ENCODE results near the gene HOMER3. TPM values are rescaled to one million over a fixed set of nuclear protein-coding genes. Genes with fewer than 3 reads are reported as not detected.
A peak's percentile ranks its signal among the peaks of the same experiment; 100 is the strongest.

HOMER3 gene
- total and polyA plus RNA-seq, 10 of the 15 experiments (the other 5 are each of a cell fraction or from before 2014, with no cell fraction given), result 0.18 to 10.6 (median 0.50) TPM; not detected in 2

- Histone ChIP-seq H3K27me3 (replicated peaks in 1 of 2; ENCODE audit: control insufficient read depth in 2 of 2, insufficient read depth in 2 of 2, low read length in 1 of 2) (peaks cover 0 to 4% of the 10 kb centered on the region in 2 experiments; a peak in 2 of 4 replicates), H3K4me1 (ENCODE audit: control insufficient read depth, insufficient read depth, low read length) (no peaks in the 10 kb centered on the region), H4K20me1 (ENCODE audit: control insufficient read depth, insufficient read depth) (no peaks in the 10 kb centered on the region), H3K4me3 (no peak overlapping the region), H2AFZ (ENCODE audit: control insufficient read depth, low read depth, low read length) (no peak overlapping the region), H3K79me2 (ENCODE audit: control insufficient read depth, insufficient read depth, low read length) (no peaks in the 10 kb centered on the region), H3K36me3 (ENCODE audit: control insufficient read depth in 2 of 2, insufficient read depth in 2 of 2, low read length in 1 of 2) (peaks cover under 1 to 4% of the 10 kb centered on the region in 2 experiments; a peak in 3 of 4 replicates), H3K4me2 (ENCODE audit: control insufficient read depth, insufficient read depth) (no peak overlapping the region), H3K9me3 (replicated peaks; ENCODE audit: control insufficient read depth, insufficient read depth, low read length) (no peaks in the 10 kb centered on the region), H3K27ac (ENCODE audit: control insufficient read depth, insufficient read depth) (no peak overlapping the region), H3K9ac (ENCODE audit: control insufficient read depth, insufficient read depth, low read length) (no peak overlapping the region)
- ChIA-PET RAD21 (ENCODE audit: unreplicated experiment) (interaction anchor here (2.0 kb wide), 1 partner anchor 68 kb away, joined by 10 read pairs; the partner anchor contains the start of genes COPE and DDX49), CTCF (interaction anchor here (0.5 to 2.1 kb wide), 15 partner anchors 8 to 667 kb away, joined by 3 to 10 read pairs (median 3); partner anchors contain the start of genes COPE, DDX49 and REX1BD), POLR2A (interaction anchor here (1.3 kb wide), 1 partner anchor 68 kb away, joined by 3 read pairs; the partner anchor contains the start of genes COPE and DDX49), SMC1A (ENCODE audit: uncharacterized antibody, unreplicated experiment) (interaction anchor here (0.9 to 2.0 kb wide), 9 partner anchors 19 to 467 kb away, joined by 3 to 7 read pairs (median 4); partner anchors contain the start of genes COPE and DDX49)
- in situ Hi-C loops (cut with MboI), result no loop called here
- DNase-seq (ENCODE audit: low read depth, low spot score) (no peak), FAIRE-seq (no peak), ATAC-seq (no peak)
- TF ChIP-seq NR2C2 (IDR thresholded peaks at IDR 0.05; ENCODE audit: borderline replicate concordance, control insufficient read depth, insufficient read length, low read depth) (no peak), MEF2B (IDR thresholded peaks at IDR 0.05; ENCODE audit: partially characterized antibody, poor library complexity, severe bottlenecking) (no peak), SUZ12 (IDR thresholded peaks at IDR 0.05; ENCODE audit: unreplicated experiment) (no peak), PAX5 (IDR thresholded peaks at IDR 0.05; ENCODE audit: borderline replicate concordance, low read depth, low read length) (no peak)
- BruUV-seq (replicated peaks), result no TSS peak
- intact Hi-C loops (cut with micrococcal nuclease; ENCODE audit: unreplicated experiment), result no loop called here
- 27% methylated on average over 4 of the region's 4 CpGs for WGBS (ENCODE audit: insufficient coverage, insufficient replicate concordance, low lambda C conversion rate, missing lambda C conversion rate)
Observed at GRCh38 chr19:18987456-18987855, 46.4 kb upstream of the HOMER3 start.

GRCh38 chr19:18985257-18985656 is 44.2 kb upstream of the HOMER3 start:
- ATAC-seq (no peak), FAIRE-seq (no peak), DNase-seq (ENCODE audit: low read depth, low spot score) (no peak)
- no peaks in the 10 kb centered on the region for H3K79me2 ChIP-seq (ENCODE audit: control insufficient read depth, insufficient read depth, low read length)
- ChIA-PET SMC1A (ENCODE audit: uncharacterized antibody, unreplicated experiment) (interaction anchor here (2.0 kb wide), 1 partner anchor 26 kb away, joined by 4 read pairs; no protein-coding TSS in a partner anchor), POLR2A (no interaction called here), RAD21 (ENCODE audit: unreplicated experiment) (no interaction called here), CTCF (interaction anchor here (1.2 kb wide), 1 partner anchor 136 kb away, joined by 3 read pairs; no protein-coding TSS in a partner anchor)
- H4K20me1 ChIP-seq (ENCODE audit: control insufficient read depth, insufficient read depth), result no peaks in the 10 kb centered on the region
- no peak overlapping the region for H3K9ac ChIP-seq (ENCODE audit: control insufficient read depth, insufficient read depth, low read length)
- no peaks in the 10 kb centered on the region for H3K4me1 ChIP-seq (ENCODE audit: control insufficient read depth, insufficient read depth, low read length)
- BruUV-seq (replicated peaks), result no TSS peak
- H3K4me3 ChIP-seq, result no peak overlapping the region
- in situ Hi-C loops (cut with MboI) (no loop called here), intact Hi-C loops (cut with micrococcal nuclease; ENCODE audit: unreplicated experiment) (no loop called here)
- no peak overlapping the region for H2AFZ ChIP-seq (ENCODE audit: control insufficient read depth, low read depth, low read length)
- no peaks in the 10 kb centered on the region for H3K9me3 ChIP-seq (replicated peaks; ENCODE audit: control insufficient read depth, insufficient read depth, low read length)
- H3K36me3 ChIP-seq (ENCODE audit: control insufficient read depth in 2 of 2, insufficient read depth in 2 of 2, low read length in 1 of 2), result no peaks in the 10 kb centered on the region; a peak in 1 of 4 replicates
- TF ChIP-seq ZNF24 (IDR thresholded peaks at IDR 0.05), result peak; percentile 87
- TF ChIP-seq ATF7 (IDR thresholded peaks at IDR 0.05; ENCODE audit: low read depth), result no peak
- H3K27ac ChIP-seq (ENCODE audit: control insufficient read depth, insufficient read depth), result no peak overlapping the region
- 0 out of 2 replicates have a peak overlapping the region, but pooled peaks have one; percentile 32 for H3K4me2 ChIP-seq (ENCODE audit: control insufficient read depth, insufficient read depth)
- WGBS (ENCODE audit: insufficient coverage, insufficient replicate concordance, low lambda C conversion rate, missing lambda C conversion rate), result 11% methylated on average over 7 of the region's 7 CpGs
- H3K27me3 ChIP-seq (replicated peaks in 1 of 2; ENCODE audit: control insufficient read depth in 2 of 2, insufficient read depth in 2 of 2, low read length in 1 of 2), result peaks cover 0 to 4% of the 10 kb centered on the region in 2 experiments; a peak in 2 of 4 replicates

Data from GM12878 (cell line).